Breast epithelium (tissue), 3 donors: ENCODE measurements around the gene RAB13.

Experiments used
- CTCF ChIP-seq, 3 donors: fragments of 450-650 bp; IDR thresholded peaks; one replicate each; pipeline ENCODE4 v1.5.1; 2016 to 2017; ENCODE audit warnings: antibody characterized with exemption in 3 of 3, mild to moderate bottlenecking in 3 of 3, moderate library complexity in 3 of 3
- POLR2AphosphoS5 ChIP-seq, 3 donors: sonication (generic); formaldehyde crosslinking; IDR thresholded peaks; one replicate each; pipeline ENCODE4 v1.6.1; 2017; ENCODE audit warnings: antibody characterized with exemption in 3 of 3

DNA sequence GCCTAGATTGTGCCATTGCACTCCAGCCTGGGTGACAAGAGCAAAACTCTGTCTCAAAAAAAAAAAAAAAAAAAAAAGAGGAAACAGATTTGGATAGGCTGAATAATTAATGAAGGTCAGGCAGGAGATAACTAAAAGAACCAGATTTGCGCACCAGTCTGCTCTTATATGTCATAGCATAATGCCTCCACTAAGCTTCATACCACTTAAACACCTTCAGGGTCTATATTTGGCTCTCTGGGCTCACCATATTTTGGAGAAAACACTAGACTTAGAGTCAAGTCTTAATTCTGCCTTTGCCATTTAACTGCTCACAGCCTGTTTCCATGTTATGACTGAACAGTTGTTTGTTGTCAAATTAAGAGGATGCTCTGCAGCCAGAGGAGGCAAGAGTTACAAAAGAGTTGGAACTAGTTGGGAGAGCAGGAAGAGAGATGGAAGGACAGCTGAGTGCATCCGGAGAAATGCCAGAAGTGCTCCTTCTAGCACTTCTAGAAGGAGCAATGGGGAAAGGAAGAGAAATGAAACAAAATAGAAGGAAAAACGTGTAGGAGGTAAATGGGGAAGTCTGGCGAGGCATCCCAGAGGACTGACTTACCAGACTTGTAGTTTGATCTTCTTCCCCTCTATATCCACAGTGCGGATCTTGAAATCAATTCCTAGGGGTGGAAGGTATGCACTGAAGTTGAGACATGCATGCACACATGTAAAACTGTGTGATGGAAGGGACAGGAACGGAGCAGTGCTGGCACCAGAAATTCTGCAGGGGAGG lies 1.8 kb downstream of the RAB13 start:
- TF ChIP-seq CTCF (IDR thresholded peaks at IDR 0.05), result no peak
- TF ChIP-seq POLR2AphosphoS5 (IDR thresholded peaks at IDR 0.05), result no peak
